ENCODE measurements around the gene TFAP2A.

- TF ChIP-seq CTCF (IDR thresholded peaks at IDR 0.05) = no peak
- TF ChIP-seq MAFK (IDR thresholded peaks at IDR 0.05; ENCODE audit: partially characterized antibody) = no peak
- no peak for TF ChIP-seq ATOH8 (CRISPR knock-in tag; IDR thresholded peaks at IDR 0.05; ENCODE audit: low read depth)
- no peak for TF ChIP-seq POLR2A (IDR thresholded peaks at IDR 0.05; ENCODE audit: low read length)
- TF ChIP-seq HMGXB4 (CRISPR knock-in tag; IDR thresholded peaks at IDR 0.05; ENCODE audit: borderline replicate concordance) = no peak
Measured at GRCh38 chr6:10410207-10411050, 4.4 kb downstream of the TFAP2A start.
